ENCODE results near the gene GCSH.
A peak's percentile ranks its signal among the peaks of the same experiment; 100 is the strongest.

GCSH gene

GRCh38 chr16:81095953-81096714 lies at the start of gene GCSH:
GCSH (minus strand) TSS chr16:81096395; CDS start chr16:81096278, 117 bp downstream.
- Mint-ChIP-seq H3K27ac (peak within 1 kb of the TSS; percentile 65), H3K36me3 (no peaks in the 10 kb centered on the region), H3K4me1 (ENCODE audit: low read depth) (peaks cover 9% of the 10 kb centered on the region), H3K27me3 (no peaks in the 10 kb centered on the region), H3K4me3 (peak within 1 kb of the TSS; percentile 80), H3K9me3 (ENCODE audit: low read depth) (no peaks in the 10 kb centered on the region)

- H3K27me3 Mint-ChIP-seq = peaks cover 4% of the 10 kb centered on the region
- H3K4me1 Mint-ChIP-seq (ENCODE audit: low read depth) = no peaks in the 10 kb centered on the region
- H3K4me3 Mint-ChIP-seq = no peak overlapping the region
- H3K9me3 Mint-ChIP-seq (ENCODE audit: low read depth) = no peaks in the 10 kb centered on the region
- no peaks in the 10 kb centered on the region for H3K36me3 Mint-ChIP-seq
- H3K27ac Mint-ChIP-seq = no peak overlapping the region
Observed at GRCh38 chr16:81143921-81144471, 47.8 kb upstream of the GCSH start.

- Mint-ChIP-seq H3K4me1 (ENCODE audit: low read depth) (no peaks in the 10 kb centered on the region), H3K9me3 (ENCODE audit: low read depth) (no peaks in the 10 kb centered on the region), H3K4me3 (no peak overlapping the region), H3K27ac (no peak overlapping the region), H3K36me3 (no peaks in the 10 kb centered on the region), H3K27me3 (peaks cover 4% of the 10 kb centered on the region)
Observed at GRCh38 chr16:81142864-81143263, 46.7 kb upstream of the GCSH start.

GRCh38 chr16:81140930-81141780 lies 45.0 kb upstream of the GCSH start:
- H3K9me3 Mint-ChIP-seq (ENCODE audit: low read depth) = no peaks in the 10 kb centered on the region
- no peak overlapping the region for H3K4me3 Mint-ChIP-seq
- H3K36me3 Mint-ChIP-seq = no peaks in the 10 kb centered on the region
- H3K27ac Mint-ChIP-seq = no peak overlapping the region
- H3K4me1 Mint-ChIP-seq (ENCODE audit: low read depth) = no peaks in the 10 kb centered on the region
- H3K27me3 Mint-ChIP-seq = peaks cover 2% of the 10 kb centered on the region

GRCh38 chr16:81138831-81139557 lies 42.8 kb upstream of the GCSH start:
- Mint-ChIP-seq H3K27me3 (no peaks in the 10 kb centered on the region), H3K27ac (no peak overlapping the region), H3K9me3 (ENCODE audit: low read depth) (no peaks in the 10 kb centered on the region), H3K4me1 (ENCODE audit: low read depth) (no peaks in the 10 kb centered on the region), H3K4me3 (no peak overlapping the region), H3K36me3 (no peaks in the 10 kb centered on the region)

- no peaks in the 10 kb centered on the region for H3K4me1 Mint-ChIP-seq (ENCODE audit: low read depth)
- no peaks in the 10 kb centered on the region for H3K9me3 Mint-ChIP-seq (ENCODE audit: low read depth)
- H3K27ac Mint-ChIP-seq = no peak overlapping the region
- no peak overlapping the region for H3K4me3 Mint-ChIP-seq
- H3K27me3 Mint-ChIP-seq = no peaks in the 10 kb centered on the region
- H3K36me3 Mint-ChIP-seq = no peaks in the 10 kb centered on the region
Observed at GRCh38 chr16:81137754-81138153, 41.6 kb upstream of the GCSH start.

GRCh38 chr16:81136390-81137335 lies 40.5 kb upstream of the GCSH start:
- Mint-ChIP-seq H3K27ac (no peak overlapping the region), H3K27me3 (no peaks in the 10 kb centered on the region), H3K4me3 (no peak overlapping the region), H3K4me1 (ENCODE audit: low read depth) (no peaks in the 10 kb centered on the region), H3K9me3 (ENCODE audit: low read depth) (no peaks in the 10 kb centered on the region), H3K36me3 (no peaks in the 10 kb centered on the region)

- Mint-ChIP-seq H3K4me3 (no peak overlapping the region), H3K4me1 (ENCODE audit: low read depth) (no peaks in the 10 kb centered on the region), H3K36me3 (no peaks in the 10 kb centered on the region), H3K27ac (no peak overlapping the region), H3K27me3 (peaks cover 3% of the 10 kb centered on the region), H3K9me3 (ENCODE audit: low read depth) (no peaks in the 10 kb centered on the region)
Observed at GRCh38 chr16:81130126-81130525, 33.9 kb upstream of the GCSH start.

GRCh38 chr16:81128726-81129524 lies 32.7 kb upstream of the GCSH start:
- H3K27me3 Mint-ChIP-seq = peaks cover 3% of the 10 kb centered on the region
- H3K36me3 Mint-ChIP-seq = no peaks in the 10 kb centered on the region
- H3K4me3 Mint-ChIP-seq = no peak overlapping the region
- no peaks in the 10 kb centered on the region for H3K9me3 Mint-ChIP-seq (ENCODE audit: low read depth)
- no peaks in the 10 kb centered on the region for H3K4me1 Mint-ChIP-seq (ENCODE audit: low read depth)
- H3K27ac Mint-ChIP-seq = no peak overlapping the region

- Mint-ChIP-seq H3K4me1 (ENCODE audit: low read depth) (no peaks in the 10 kb centered on the region), H3K27ac (no peak overlapping the region), H3K27me3 (peaks cover 3% of the 10 kb centered on the region), H3K4me3 (no peak overlapping the region), H3K36me3 (no peaks in the 10 kb centered on the region), H3K9me3 (ENCODE audit: low read depth) (no peaks in the 10 kb centered on the region)
Observed at GRCh38 chr16:81127051-81127450, 30.9 kb upstream of the GCSH start.

- H3K9me3 Mint-ChIP-seq (ENCODE audit: low read depth) = no peaks in the 10 kb centered on the region
- H3K4me1 Mint-ChIP-seq (ENCODE audit: low read depth) = no peaks in the 10 kb centered on the region
- no peaks in the 10 kb centered on the region for H3K27me3 Mint-ChIP-seq
- H3K36me3 Mint-ChIP-seq = no peaks in the 10 kb centered on the region
- H3K27ac Mint-ChIP-seq = no peak overlapping the region
- no peak overlapping the region for H3K4me3 Mint-ChIP-seq
Observed at GRCh38 chr16:81123092-81123852, 27.1 kb upstream of the GCSH start.

- no peak overlapping the region for H3K27ac Mint-ChIP-seq
- H3K9me3 Mint-ChIP-seq (ENCODE audit: low read depth) = no peaks in the 10 kb centered on the region
- H3K36me3 Mint-ChIP-seq = no peaks in the 10 kb centered on the region
- no peaks in the 10 kb centered on the region for H3K27me3 Mint-ChIP-seq
- no peak overlapping the region for H3K4me3 Mint-ChIP-seq
- no peaks in the 10 kb centered on the region for H3K4me1 Mint-ChIP-seq (ENCODE audit: low read depth)
Observed at GRCh38 chr16:81121474-81121990, 25.3 kb upstream of the GCSH start.

GRCh38 chr16:81117436-81117835 lies 21.2 kb upstream of the GCSH start:
- Mint-ChIP-seq H3K27me3 (peaks cover 1% of the 10 kb centered on the region), H3K36me3 (no peaks in the 10 kb centered on the region), H3K4me3 (no peak overlapping the region), H3K4me1 (ENCODE audit: low read depth) (no peaks in the 10 kb centered on the region), H3K27ac (no peak overlapping the region), H3K9me3 (ENCODE audit: low read depth) (no peaks in the 10 kb centered on the region)

All from activated naive CD8-positive, alpha-beta T cell (primary cell).